A549 (cell line): Measurements from ENCODE around the gene CDK9.

ENCODE experiments used
- HOXA7 ChIP-seq: fragments of 250-450 bp; sonication (Bioruptor Pico); IDR thresholded peaks from 2 replicates; pipeline ENCODE4 v1.5.0; 2020; ENCODE audit warnings: mild to moderate bottlenecking, moderate library complexity
- KDM1A ChIP-seq: fragments of 200-600 bp; sonication (generic); IDR thresholded peaks from 2 replicates; pipeline ENCODE4 v1.6.1; 2016; ENCODE audit warnings: low read depth, mild to moderate bottlenecking
- KDM5A ChIP-seq: fragments of 200-600 bp; sonication (generic); IDR thresholded peaks from 2 replicates; pipeline ENCODE4 v1.6.1; 2016; ENCODE audit warnings: antibody characterized with exemption, mild to moderate bottlenecking
- MYC ChIP-seq: IDR thresholded peaks from 2 replicates; pipeline ENCODE4 v1.6.1; 2012; ENCODE audit warnings: mild to moderate bottlenecking, inconsistent platforms, low read length, improper control_type of control experiment, borderline replicate concordance
- PHF8 ChIP-seq: fragments of 200-600 bp; sonication (generic); IDR thresholded peaks from 2 replicates; pipeline ENCODE4 v1.6.1; 2016; ENCODE audit warnings: low read depth, mild to moderate bottlenecking, antibody characterized with exemption, moderate library complexity, borderline replicate concordance
- SMC3 ChIP-seq: fragments of >200 bp; sonication (Bioruptor Twin); formaldehyde crosslinking; IDR thresholded peaks from 3 replicates; pipeline ENCODE4 v1.6.1; 2018; ENCODE audit warnings: inconsistent platforms
- TF ChIP-seq, protein P1 (sequence below): fragments of >200 bp; sonication (Bioruptor Twin); formaldehyde crosslinking; IDR thresholded peaks from 3 replicates; pipeline ENCODE4 v1.5.1; 2016

DNA sequence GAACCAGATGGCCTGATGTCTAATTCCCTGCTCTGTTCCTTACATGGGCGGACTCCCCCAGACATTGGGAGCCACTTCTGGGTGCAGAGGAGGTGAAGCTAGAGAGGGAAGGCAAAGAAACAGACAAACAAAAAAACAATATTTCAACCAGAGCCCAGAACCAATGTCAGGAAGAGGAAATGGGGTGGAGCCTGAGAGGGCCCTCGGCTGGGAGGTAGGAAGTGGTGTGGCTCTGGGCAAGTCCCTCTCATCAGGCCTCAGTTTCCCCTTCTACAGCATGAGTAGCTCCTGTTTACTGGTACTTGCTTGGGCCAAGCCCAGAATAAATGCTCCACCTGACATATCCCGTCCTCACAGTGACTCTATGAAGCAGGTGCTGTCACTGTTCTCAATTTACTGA is 18.4 kb upstream of the CDK9 start:
- TF ChIP-seq KDM5A (no peak), HOXA7 (CRISPR knock-in tag) (no peak), SMC3 (no peak), MYC (no peak), KDM1A (no peak), PHF8 (no peak)
- TF ChIP-seq, protein P1, sequence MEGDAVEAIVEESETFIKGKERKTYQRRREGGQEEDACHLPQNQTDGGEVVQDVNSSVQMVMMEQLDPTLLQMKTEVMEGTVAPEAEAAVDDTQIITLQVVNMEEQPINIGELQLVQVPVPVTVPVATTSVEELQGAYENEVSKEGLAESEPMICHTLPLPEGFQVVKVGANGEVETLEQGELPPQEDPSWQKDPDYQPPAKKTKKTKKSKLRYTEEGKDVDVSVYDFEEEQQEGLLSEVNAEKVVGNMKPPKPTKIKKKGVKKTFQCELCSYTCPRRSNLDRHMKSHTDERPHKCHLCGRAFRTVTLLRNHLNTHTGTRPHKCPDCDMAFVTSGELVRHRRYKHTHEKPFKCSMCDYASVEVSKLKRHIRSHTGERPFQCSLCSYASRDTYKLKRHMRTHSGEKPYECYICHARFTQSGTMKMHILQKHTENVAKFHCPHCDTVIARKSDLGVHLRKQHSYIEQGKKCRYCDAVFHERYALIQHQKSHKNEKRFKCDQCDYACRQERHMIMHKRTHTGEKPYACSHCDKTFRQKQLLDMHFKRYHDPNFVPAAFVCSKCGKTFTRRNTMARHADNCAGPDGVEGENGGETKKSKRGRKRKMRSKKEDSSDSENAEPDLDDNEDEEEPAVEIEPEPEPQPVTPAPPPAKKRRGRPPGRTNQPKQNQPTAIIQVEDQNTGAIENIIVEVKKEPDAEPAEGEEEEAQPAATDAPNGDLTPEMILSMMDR: no peak
